Measurements from ENCODE around the gene ACSL5.

GRCh38 chr10:112438356-112438755 lies 64.4 kb downstream of the ACSL5 start:
- TF ChIP-seq EZH2 (IDR thresholded peaks at IDR 0.05) (no peak), POLR2AphosphoS5 (IDR thresholded peaks at IDR 0.05; ENCODE audit: borderline replicate concordance, low read depth, low read length) (no peak), FOXP2 (optimal IDR thresholded peaks at IDR 0.05; ENCODE audit: control extremely low read depth, extremely low read length, insufficient read depth) (no peak)
